Endothelial cell of umbilical vein (primary cell): ENCODE results near the gene ZC3H13. TPM values are rescaled to one million over a fixed set of nuclear protein-coding genes. Genes with fewer than 3 reads are reported as not detected.

Source experiments
- BruUV-seq: library from RNA; stranded (reverse); fragments of 400-500 nt; replicated peaks from 2 replicates; lab custom pipeline; 2021; lab: Mats Ljungman, UMichigan
- CTCF ChIA-PET: fragments of 300-600, 350-600 bp; sonication (Branson Sonifier 250); formaldehyde crosslinking; loops from one replicate; lab custom pipeline; 2021; ENCODE audit warnings: antibody characterized with exemption, inconsistent platforms; lab: Charles Lee
- POLR2A ChIA-PET: fragments of 300-600, 350-600 bp; sonication (Branson Sonifier 250); formaldehyde crosslinking; loops from one replicate; lab custom pipeline; 2021; ENCODE audit warnings: antibody characterized with exemption, inconsistent platforms; lab: Charles Lee
- DNase-seq: peaks from one replicate; pipeline ENCODE4 v3.0.0-alpha.2; 2011; ENCODE audit warnings: low read depth, low spot score
- FAIRE-seq: peaks from 2 replicates; lab custom pipeline; 2011; peaks lifted over from hg19 to GRCh38; lab: Jason Lieb, UNC
- H2AFZ ChIP-seq: 2 replicates; pipeline ENCODE4 v1.6.0; 2012; ENCODE audit warnings: low read depth, low read length, control low read depth, inconsistent platforms
- H3K27ac ChIP-seq: 2 replicates; pipeline ENCODE4 v1.5.1; 2011; ENCODE audit warnings: low read depth, mild to moderate bottlenecking, control low read depth, low read length, moderate library complexity; ENCODE audit not compliant: insufficient read depth
- H3K27me3 ChIP-seq, 2 experiments: 2 replicates each; pipeline versions ENCODE4 v1.6.0 to v1.6.1; 2011; ENCODE audit warnings: low read length in 2 of 2, mixed read lengths in 1 of 2; ENCODE audit not compliant: control insufficient read depth in 2 of 2, insufficient read depth in 2 of 2
- H3K36me3 ChIP-seq, 2 experiments: 2 replicates in 1 of 2; 3 replicates in 1 of 2; pipeline ENCODE4 v1.5.1; 2011; ENCODE audit warnings: low read length in 2 of 2, mild to moderate bottlenecking in 1 of 2, moderate library complexity in 1 of 2; ENCODE audit not compliant: control insufficient read depth in 2 of 2, insufficient read depth in 2 of 2; ENCODE audit errors: extremely low read depth in 1 of 2
- H3K4me1 ChIP-seq: 3 replicates; pipeline ENCODE4 v1.5.1; 2011; ENCODE audit warnings: mild to moderate bottlenecking, low read length; ENCODE audit not compliant: control insufficient read depth, insufficient read depth; ENCODE audit errors: extremely low read depth
- H3K4me2 ChIP-seq: 2 replicates; pipeline ENCODE4 v1.6.1; 2011; ENCODE audit warnings: low read length, control low read depth, mixed read lengths; ENCODE audit not compliant: insufficient read depth
- H3K4me3 ChIP-seq, 3 experiments: fragments of 200-600 bp in 1 of 3; sonication (generic), shearing (Covaris generic) in 1 of 3; replicated peaks in 1 of 3; 2 replicates each; pipeline ENCODE4 v1.5.1; 2011 to 2016; ENCODE audit warnings: control low read depth in 3 of 3, low read length in 3 of 3, mild to moderate bottlenecking in 2 of 3, inconsistent platforms in 1 of 3, low read depth in 1 of 3, moderate library complexity in 1 of 3; ENCODE audit not compliant: insufficient read depth in 1 of 3
- H3K79me2 ChIP-seq: 2 replicates; pipeline ENCODE4 v1.6.0; 2012; ENCODE audit warnings: low read length, inconsistent platforms; ENCODE audit not compliant: control insufficient read depth, insufficient read depth
- H3K9ac ChIP-seq: replicated peaks from 2 replicates; pipeline ENCODE3; 2011; ENCODE audit warnings: low read length, control low read depth; ENCODE audit not compliant: insufficient read depth; ENCODE audit errors: extremely low read depth
- H3K9me1 ChIP-seq: replicated peaks from 3 replicates; pipeline ENCODE4 v1.6.0; 2011; ENCODE audit warnings: mild to moderate bottlenecking, low read length; ENCODE audit not compliant: control insufficient read depth, insufficient read depth; ENCODE audit errors: extremely low read depth
- H3K9me3 ChIP-seq: replicated peaks from 2 replicates; pipeline ENCODE4 v1.5.1; 2012; ENCODE audit warnings: low read length, inconsistent platforms; ENCODE audit not compliant: control insufficient read depth, insufficient read depth
- H4K20me1 ChIP-seq: replicated peaks from 2 replicates; pipeline ENCODE3; 2011; ENCODE audit warnings: mild to moderate bottlenecking, low read length; ENCODE audit not compliant: control insufficient read depth, insufficient read depth; ENCODE audit errors: extremely low read depth
- EZH2 ChIP-seq: IDR thresholded peaks from 2 replicates; pipeline ENCODE4 v1.6.1; 2012; ENCODE audit warnings: borderline replicate concordance, low read depth, mild to moderate bottlenecking, moderate library complexity, low read length, inconsistent platforms; ENCODE audit not compliant: severe bottlenecking
- FOS ChIP-seq: IDR thresholded peaks from 2 replicates; pipeline ENCODE4 v1.6.1; 2011; ENCODE audit warnings: mild to moderate bottlenecking, low read length, moderate library complexity, borderline replicate concordance; ENCODE audit not compliant: insufficient read depth
- GATA2 ChIP-seq: IDR thresholded peaks from 2 replicates; pipeline ENCODE4 v1.7.0; 2011; ENCODE audit warnings: low read depth, mild to moderate bottlenecking, moderate library complexity, mixed read lengths, low read length; ENCODE audit not compliant: insufficient read length, insufficient read depth
- JUN ChIP-seq: IDR thresholded peaks from 2 replicates; pipeline ENCODE4 v1.6.1; 2011; ENCODE audit warnings: borderline replicate concordance, low read depth; ENCODE audit not compliant: insufficient read length, insufficient read depth
- MYC ChIP-seq: IDR thresholded peaks from one replicate; pipeline ENCODE4 v1.6.1; 2011; ENCODE audit warnings: mild to moderate bottlenecking, low read depth, low read length
- POLR2AphosphoS5 ChIP-seq: IDR thresholded peaks from 2 replicates; pipeline ENCODE4 v1.6.1; 2012; ENCODE audit warnings: low read depth, mild to moderate bottlenecking, control low read depth, low read length, moderate library complexity; ENCODE audit not compliant: insufficient read depth
- dilution Hi-C: fragments of 300-500 bp; cut with MboI; formaldehyde crosslinking; loops from one replicate; pipeline ENCODE4 v1.15.0; 2019; ENCODE audit warnings: low sequenced_read_pairs; ENCODE audit not compliant: extremely low pct_ligation_motif_present
- intact Hi-C: fragments of 100-400 bp; cut with micrococcal nuclease; formaldehyde crosslinking; loops from one replicate; pipeline ENCODE4 v1.10.0; 2022
- polyA plus RNA-seq, 4 experiments: library from polyadenylated mRNA; depleted of rRNA in 3 of 4; stranded (reverse) in 3 of 4; unstranded in 1 of 4; fragments of >200 nt; gene quantifications; 2 replicates each; pipeline versions ENCODE4 v1.2.1 to v1.2.3, GENCODE V29; 2011 to 2012; ENCODE audit warnings: missing spikeins in 1 of 4
- total RNA-seq: library from RNA; stranded (reverse); gene quantifications from 2 replicates; pipeline ENCODE4 v1.2.3, GENCODE V29; 2021
- TF ChIP-seq, protein P1 (sequence below): IDR thresholded peaks from 2 replicates; pipeline ENCODE4 v1.6.1; 2011; ENCODE audit not compliant: insufficient read depth, insufficient read length
- TF ChIP-seq, protein P2 (sequence below), 2 donors: IDR thresholded peaks; 1 replicate in 1 of 2; 2 replicates in 1 of 2; pipeline ENCODE4 v1.5.1; 2011; ENCODE audit warnings: low read length in 2 of 2, mild to moderate bottlenecking in 2 of 2, moderate library complexity in 2 of 2, control low read depth in 1 of 2, inconsistent platforms in 1 of 2, low read depth in 1 of 2; ENCODE audit not compliant: insufficient read depth in 1 of 2; ENCODE audit errors: extremely low read depth in 1 of 2

Gene ZC3H13
- total and polyA plus RNA-seq, 2 donors (not counting 3 experiments of a cell fraction or from before 2014, with no cell fraction given): 3.8 to 36.6 TPM

DNA sequence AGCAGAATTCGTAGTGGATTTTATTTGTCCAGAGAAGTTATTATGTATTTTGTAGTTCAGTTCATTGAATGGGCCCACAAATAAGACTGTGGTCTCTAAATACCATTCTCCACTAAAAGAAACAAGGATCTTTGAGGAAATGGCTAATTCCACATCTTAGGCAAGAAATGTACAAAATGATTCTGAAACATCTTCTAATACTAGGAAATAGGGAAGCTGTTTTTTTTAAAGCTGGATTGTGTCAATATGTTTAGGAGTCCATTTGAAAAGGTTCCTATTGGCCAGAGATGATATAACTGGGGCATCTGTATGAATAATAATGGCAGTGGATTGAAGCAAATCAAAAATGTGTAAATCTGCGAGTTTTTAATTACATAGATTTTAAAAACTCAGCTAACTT is 112.5 kb downstream of the ZC3H13 start:
- DNase-seq (no peak), FAIRE-seq (no peak)
- Histone ChIP-seq H2AFZ (no peak overlapping the region), H3K9me1 (no peaks in the 10 kb centered on the region), H3K27me3 (peaks cover 11 to 23% of the 10 kb centered on the region in 2 experiments), H3K4me1 (no peaks in the 10 kb centered on the region), H3K9me3 (no peaks in the 10 kb centered on the region), H3K4me2 (no peak overlapping the region), H3K36me3 (no peaks in the 10 kb centered on the region), H3K27ac (no peak overlapping the region), H3K9ac (no peak overlapping the region), H3K4me3 (no peak overlapping the region), H4K20me1 (no peaks in the 10 kb centered on the region), H3K79me2 (no peaks in the 10 kb centered on the region)
- dilution Hi-C loops (no loop called here), intact Hi-C loops (no loop called here)
- POLR2A ChIA-PET: no interaction called here
- BruUV-seq: no TSS peak
- CTCF ChIA-PET: no interaction called here
- TF ChIP-seq POLR2AphosphoS5: no peak
- TF ChIP-seq JUN: no peak
- TF ChIP-seq, protein P1, sequence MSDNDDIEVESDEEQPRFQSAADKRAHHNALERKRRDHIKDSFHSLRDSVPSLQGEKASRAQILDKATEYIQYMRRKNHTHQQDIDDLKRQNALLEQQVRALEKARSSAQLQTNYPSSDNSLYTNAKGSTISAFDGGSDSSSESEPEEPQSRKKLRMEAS: no peak
- no peak for TF ChIP-seq MYC
- TF ChIP-seq, protein P2, sequence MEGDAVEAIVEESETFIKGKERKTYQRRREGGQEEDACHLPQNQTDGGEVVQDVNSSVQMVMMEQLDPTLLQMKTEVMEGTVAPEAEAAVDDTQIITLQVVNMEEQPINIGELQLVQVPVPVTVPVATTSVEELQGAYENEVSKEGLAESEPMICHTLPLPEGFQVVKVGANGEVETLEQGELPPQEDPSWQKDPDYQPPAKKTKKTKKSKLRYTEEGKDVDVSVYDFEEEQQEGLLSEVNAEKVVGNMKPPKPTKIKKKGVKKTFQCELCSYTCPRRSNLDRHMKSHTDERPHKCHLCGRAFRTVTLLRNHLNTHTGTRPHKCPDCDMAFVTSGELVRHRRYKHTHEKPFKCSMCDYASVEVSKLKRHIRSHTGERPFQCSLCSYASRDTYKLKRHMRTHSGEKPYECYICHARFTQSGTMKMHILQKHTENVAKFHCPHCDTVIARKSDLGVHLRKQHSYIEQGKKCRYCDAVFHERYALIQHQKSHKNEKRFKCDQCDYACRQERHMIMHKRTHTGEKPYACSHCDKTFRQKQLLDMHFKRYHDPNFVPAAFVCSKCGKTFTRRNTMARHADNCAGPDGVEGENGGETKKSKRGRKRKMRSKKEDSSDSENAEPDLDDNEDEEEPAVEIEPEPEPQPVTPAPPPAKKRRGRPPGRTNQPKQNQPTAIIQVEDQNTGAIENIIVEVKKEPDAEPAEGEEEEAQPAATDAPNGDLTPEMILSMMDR (IDR thresholded peaks at IDR 0.05; ENCODE audit: extremely low read depth in 1 of 2, insufficient read depth in 1 of 2, low read depth in 1 of 2, low read length in 2 of 2): no peak
- no peak for TF ChIP-seq GATA2
- TF ChIP-seq EZH2: no peak
- no peak for TF ChIP-seq FOS
